ENCODE data around the gene TBC1D7.

The TBC1D7 gene

DNA sequence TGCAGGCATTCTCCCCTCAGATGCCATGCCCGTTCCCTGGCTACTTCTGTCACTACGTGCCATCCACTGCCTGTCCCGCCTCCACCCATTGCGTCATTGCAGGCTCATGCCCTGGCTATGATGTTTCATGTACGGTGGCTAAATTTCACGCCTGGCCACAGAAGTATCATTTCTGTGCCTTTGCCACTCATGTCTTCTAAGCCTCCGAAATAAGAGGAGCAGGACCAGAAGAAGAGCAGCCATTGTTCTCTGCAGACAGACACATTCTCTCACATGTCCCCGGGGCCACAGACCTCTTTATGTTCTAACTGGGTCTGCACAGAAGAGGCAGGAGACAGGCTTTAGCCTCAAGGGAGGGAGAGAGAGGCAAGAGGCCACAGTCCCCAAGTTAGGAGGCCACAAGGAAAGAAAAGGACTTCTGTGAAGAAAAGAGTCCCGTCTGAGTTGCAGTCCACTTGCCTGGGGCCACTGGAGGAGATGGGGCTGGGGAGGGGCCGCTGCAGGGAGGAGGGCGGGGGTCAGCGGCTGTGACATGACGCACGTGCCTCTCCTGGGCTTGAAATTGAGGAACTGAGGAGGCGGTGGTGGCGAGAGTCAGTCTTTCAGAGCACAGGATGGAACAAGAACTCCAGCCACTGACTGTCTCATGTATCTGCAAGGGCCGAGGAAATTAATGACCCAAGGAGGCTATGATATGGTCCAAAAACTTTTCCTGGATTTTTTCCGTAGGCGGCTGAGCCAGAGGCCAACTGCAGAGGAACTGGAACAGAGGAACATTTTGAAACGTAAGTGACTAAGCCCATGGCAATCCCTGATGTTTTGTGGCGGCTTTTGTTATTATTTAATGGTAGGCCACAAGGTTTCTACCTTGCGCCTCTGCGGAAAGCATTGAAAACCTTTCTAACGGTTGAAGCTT is 55.9 kb downstream of the TBC1D7 start:
- DNase-seq (ENCODE audit: low spot score) = no peak

DNA sequence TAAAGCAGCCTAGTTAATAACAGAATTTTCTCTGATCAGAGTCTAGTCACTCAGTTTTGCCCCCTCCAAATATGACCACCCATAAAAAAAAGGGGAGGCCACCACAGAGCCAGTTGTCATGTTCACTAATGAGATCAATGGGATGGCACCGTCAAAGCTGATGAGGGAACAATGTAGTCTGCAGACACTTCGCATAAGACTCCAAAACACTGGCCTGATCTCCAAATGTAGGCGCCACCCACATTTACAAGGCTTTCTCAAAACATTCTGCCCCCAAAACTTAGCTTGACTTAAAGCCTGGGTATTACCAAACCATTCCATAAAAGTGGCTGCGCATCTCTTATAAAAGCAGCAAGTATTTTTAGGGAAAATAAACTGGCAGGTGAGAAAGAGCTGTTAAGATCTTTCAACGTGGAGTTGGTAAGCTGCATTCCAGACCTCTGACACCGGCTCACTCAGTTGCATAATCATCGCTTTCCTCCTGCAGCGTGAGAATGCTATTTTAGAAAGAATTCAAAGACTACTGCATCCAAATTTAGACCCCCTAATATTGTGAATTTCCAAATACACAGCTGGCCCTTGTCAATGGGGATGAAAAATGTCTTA is 59.3 kb downstream of the TBC1D7 start:
- peak; percentile 71 for DNase-seq (ENCODE audit: low spot score)

GRCh38 chr6:13267142-13267651 is 61.1 kb downstream of the TBC1D7 start:
- DNase-seq (ENCODE audit: low spot score) = peak; percentile 49

DNA sequence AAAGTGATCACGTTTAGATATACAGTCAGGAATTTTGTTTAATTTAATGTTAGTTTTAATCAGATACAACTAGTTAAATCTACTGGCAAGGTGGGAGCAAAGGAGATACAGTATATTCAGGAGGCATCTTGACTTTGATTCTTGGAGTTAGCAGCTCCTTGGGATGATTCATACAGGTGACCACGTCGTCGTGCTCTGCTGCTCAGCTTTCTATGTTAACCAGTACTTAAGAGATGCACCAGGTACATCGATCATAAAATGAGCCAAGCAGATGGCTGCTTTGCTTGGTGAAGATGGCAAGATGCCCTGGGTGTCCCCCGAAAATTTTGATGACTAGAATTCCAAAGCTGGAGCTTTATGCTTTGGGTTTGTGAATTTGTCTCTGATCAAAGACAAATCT is 64.7 kb downstream of the TBC1D7 start:
- DNase-seq (ENCODE audit: low spot score) = no peak

GRCh38 chr6:13262302-13263230 is 65.8 kb downstream of the TBC1D7 start:
- DNase-seq (ENCODE audit: low spot score) = no peak

DNA sequence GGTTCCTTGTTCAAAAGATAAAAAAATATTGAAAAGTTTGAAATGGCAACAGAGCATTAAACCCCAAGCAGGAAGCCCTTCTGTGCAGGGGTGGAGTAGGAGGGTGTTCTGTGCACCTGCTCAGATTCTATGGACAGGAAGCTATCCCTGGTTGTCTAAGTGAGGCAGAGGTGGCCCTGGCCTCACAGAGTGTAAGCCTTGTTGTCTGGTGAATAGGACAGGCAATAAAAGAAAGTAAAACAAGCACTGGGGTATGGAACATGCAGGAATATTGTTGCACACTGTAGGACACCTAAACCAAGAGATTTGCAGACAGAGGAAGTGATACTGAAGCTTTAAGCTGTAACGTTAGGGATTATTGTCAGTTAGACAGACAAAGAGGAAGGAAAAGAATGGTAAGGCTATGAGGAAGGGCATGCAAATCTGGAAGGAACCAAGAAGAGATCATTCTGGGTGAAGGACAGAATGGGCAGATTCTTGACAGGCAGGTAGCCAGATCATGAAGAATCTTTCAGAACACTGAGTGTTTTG is 66.8 kb downstream of the TBC1D7 start:
- no peak for DNase-seq (ENCODE audit: low spot score)

DNA sequence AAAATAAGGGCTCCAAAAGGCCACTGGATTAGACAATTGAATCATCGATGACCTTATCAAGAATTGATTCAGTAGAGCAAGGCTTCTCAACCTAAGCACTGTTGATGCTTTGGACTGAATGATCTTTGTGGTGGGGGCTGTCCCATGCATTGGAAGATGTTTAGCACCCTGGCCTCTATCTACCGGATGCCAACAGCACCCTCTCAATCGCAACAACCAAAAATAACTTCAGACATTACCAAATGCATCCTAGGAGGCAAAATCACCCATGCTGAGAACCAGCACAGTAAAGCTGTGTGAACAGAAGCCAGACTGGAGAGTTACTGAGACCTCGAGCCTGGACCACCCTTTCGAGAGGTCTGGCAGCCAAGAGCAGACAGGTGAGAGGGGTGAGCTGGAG is 67.5 kb downstream of the TBC1D7 start:
- no peak for DNase-seq (ENCODE audit: low spot score)

GRCh38 chr6:13260101-13260598 is 68.2 kb downstream of the TBC1D7 start:
- no peak for DNase-seq (ENCODE audit: low spot score)

DNA sequence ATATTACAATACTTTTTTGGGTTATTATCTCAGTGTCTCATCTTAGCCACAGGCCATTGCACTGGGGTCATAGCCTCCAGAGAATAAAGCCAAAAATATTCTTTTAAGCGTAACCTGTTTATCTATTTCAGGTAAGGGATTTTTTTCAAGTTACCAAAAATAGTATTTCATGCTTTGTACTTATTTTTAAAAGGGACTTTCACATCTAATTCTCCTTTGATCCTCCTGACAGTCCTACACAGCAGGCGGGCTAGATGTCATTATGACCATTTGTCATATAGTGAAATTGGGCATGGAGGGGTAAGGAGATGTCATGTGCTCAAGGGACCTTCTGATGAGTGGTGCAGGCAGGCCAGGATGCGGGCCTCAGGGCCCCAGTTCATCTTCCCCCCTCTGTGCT is 68.9 kb downstream of the TBC1D7 start:
- no peak for DNase-seq (ENCODE audit: low spot score)

DNA sequence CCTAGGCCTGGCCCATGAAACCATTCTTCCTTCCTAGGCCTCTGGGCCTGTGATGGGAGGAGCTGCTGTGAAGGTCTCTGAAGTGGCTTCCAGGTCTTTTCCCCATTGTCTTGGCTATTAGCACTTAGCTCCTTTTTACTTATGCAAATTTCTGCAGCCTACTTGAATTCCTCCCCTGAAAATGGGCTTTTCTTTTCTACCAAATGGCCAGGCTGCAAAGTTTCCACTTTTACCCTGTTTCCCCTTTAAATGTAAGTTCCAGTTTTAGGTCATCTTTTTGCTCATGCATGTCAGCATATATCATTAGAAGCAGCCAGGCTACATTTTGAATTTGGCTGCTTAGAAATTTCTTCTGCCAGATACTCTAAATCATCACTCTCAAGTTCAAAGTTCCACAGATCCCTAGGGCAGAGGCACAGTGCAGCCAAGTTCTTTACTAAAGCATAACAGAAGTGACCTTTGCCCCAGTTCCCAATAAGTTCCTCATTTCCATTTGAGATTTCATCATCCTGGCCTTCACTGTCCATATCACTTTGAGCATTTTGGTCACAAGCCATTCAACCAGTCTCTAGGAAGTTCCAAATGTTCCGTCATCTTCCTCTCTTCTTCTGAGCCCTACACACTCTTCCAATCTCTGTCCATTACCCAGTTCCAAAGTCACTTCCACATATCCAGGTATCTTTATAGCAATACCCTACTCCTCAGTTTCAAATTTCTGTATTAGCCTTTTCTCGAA is 71.9 kb downstream of the TBC1D7 start:
- no peak for DNase-seq (ENCODE audit: low spot score)

Data from AG20443 (cell line).